OCI-LY7 (cell line): ENCODE measurements around the gene RHOJ.

Experiments used
- EZH2phosphoT487 ChIP-seq: fragments of 200-600 bp; sonication (generic); IDR thresholded peaks from 2 replicates; pipeline ENCODE4 v1.6.1; 2018; ENCODE audit warnings: low read depth, borderline replicate concordance, mild to moderate bottlenecking, mixed run types, antibody characterized with exemption, low read length, moderate library complexity, mixed read lengths
- TF ChIP-seq, protein P1 (sequence below): fragments of 200-600 bp; sonication (generic); conservative IDR thresholded peaks from 2 replicates; pipeline ENCODE4 v1.5.1; 2014; ENCODE audit warnings: mild to moderate bottlenecking, antibody characterized with exemption, low read length, moderate library complexity, mixed read lengths

DNA sequence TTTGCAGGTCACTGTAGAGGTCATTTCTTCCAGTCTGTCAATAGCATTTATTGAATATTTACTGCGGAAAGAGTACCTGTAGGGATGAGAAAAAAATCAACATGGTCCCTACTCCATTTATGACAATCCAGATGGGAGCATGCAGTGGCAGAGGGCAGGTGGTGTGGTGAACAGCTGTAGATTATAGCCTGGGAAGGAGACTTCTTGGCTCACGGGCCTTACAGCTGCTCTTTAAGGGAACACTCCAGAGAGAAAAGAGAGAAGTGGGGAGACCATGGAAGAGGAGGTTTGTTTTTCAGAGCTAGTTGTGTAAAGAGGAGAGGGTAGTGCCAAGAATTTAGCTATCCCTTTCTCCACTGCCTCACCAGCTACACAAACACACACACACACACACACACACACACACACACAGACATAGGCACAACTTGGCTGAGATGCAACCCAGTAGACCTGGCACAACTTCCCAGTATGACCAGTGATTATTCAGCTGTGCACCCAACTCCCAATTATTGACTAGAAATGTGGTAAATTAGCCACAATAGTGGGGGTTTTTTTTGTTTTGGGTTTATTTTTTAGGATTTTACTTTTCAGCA is 73.4 kb downstream of the RHOJ start:
- TF ChIP-seq, protein P1, sequence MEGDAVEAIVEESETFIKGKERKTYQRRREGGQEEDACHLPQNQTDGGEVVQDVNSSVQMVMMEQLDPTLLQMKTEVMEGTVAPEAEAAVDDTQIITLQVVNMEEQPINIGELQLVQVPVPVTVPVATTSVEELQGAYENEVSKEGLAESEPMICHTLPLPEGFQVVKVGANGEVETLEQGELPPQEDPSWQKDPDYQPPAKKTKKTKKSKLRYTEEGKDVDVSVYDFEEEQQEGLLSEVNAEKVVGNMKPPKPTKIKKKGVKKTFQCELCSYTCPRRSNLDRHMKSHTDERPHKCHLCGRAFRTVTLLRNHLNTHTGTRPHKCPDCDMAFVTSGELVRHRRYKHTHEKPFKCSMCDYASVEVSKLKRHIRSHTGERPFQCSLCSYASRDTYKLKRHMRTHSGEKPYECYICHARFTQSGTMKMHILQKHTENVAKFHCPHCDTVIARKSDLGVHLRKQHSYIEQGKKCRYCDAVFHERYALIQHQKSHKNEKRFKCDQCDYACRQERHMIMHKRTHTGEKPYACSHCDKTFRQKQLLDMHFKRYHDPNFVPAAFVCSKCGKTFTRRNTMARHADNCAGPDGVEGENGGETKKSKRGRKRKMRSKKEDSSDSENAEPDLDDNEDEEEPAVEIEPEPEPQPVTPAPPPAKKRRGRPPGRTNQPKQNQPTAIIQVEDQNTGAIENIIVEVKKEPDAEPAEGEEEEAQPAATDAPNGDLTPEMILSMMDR = no peak
- TF ChIP-seq EZH2phosphoT487 = no peak
